SU-DHL-6 (cell line): ENCODE data around the gene EDDM13.

Experiments
- EZH2phosphoT487 ChIP-seq: fragments of 200-600 bp; sonication (generic), shearing (Covaris generic); conservative IDR thresholded peaks from 2 replicates; pipeline ENCODE4 v1.6.1; 2018; ENCODE audit warnings: mild to moderate bottlenecking, antibody characterized with exemption, low read length, moderate library complexity, mixed read lengths
- TF ChIP-seq, protein P1 (sequence below): fragments of 200-600 bp; sonication (generic); IDR thresholded peaks from one replicate; pipeline ENCODE4 v1.5.1; 2017; ENCODE audit warnings: antibody characterized with exemption, mild to moderate bottlenecking, low read length, moderate library complexity; ENCODE audit not compliant: insufficient read depth, poor library complexity, severe bottlenecking

GRCh38 chr19:56272161-56272798 lies at the start of gene EDDM13:
- TF ChIP-seq, protein P1, sequence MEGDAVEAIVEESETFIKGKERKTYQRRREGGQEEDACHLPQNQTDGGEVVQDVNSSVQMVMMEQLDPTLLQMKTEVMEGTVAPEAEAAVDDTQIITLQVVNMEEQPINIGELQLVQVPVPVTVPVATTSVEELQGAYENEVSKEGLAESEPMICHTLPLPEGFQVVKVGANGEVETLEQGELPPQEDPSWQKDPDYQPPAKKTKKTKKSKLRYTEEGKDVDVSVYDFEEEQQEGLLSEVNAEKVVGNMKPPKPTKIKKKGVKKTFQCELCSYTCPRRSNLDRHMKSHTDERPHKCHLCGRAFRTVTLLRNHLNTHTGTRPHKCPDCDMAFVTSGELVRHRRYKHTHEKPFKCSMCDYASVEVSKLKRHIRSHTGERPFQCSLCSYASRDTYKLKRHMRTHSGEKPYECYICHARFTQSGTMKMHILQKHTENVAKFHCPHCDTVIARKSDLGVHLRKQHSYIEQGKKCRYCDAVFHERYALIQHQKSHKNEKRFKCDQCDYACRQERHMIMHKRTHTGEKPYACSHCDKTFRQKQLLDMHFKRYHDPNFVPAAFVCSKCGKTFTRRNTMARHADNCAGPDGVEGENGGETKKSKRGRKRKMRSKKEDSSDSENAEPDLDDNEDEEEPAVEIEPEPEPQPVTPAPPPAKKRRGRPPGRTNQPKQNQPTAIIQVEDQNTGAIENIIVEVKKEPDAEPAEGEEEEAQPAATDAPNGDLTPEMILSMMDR, result no peak
- TF ChIP-seq EZH2phosphoT487, result no peak
